IMR-90 (cell line): Measurements from ENCODE around the gene CAMK2B. TPM values are rescaled to one million over a fixed set of nuclear protein-coding genes. Genes with fewer than 3 reads are reported as not detected.

ENCODE experiments used
- ATAC-seq: fragments of 200-7000 bp; cut with Tn5 transposase; 2 replicates; pipeline ENCODE4 v1.9.1; 2020; ENCODE audit warnings: low read depth, mild to moderate bottlenecking, moderate library complexity
- BruUV-seq: library from RNA; stranded (reverse); fragments of 400-500 nt; replicated peaks from 2 replicates; lab custom pipeline; 2021; lab: Mats Ljungman, UMichigan
- CTCF ChIA-PET: fragments of 300-600 bp; formaldehyde crosslinking; extraction: SDS; loops from one replicate; lab custom pipeline; 2021; ENCODE audit warnings: antibody characterized with exemption; lab: Yijun Ruan, JAX
- POLR2A ChIA-PET: fragments of 300-600 bp; sonication (Branson Sonifier 250); formaldehyde crosslinking; loops from one replicate; lab custom pipeline; 2022; ENCODE audit warnings: antibody characterized with exemption; ENCODE audit not compliant: unreplicated experiment; lab: Charles Lee
- DNase-seq: peaks from one replicate; pipeline ENCODE4 v3.0.0; 2013
- H2AFZ ChIP-seq: replicated peaks from 2 replicates; pipeline ENCODE3; 2013; ENCODE audit warnings: low read length, mild to moderate bottlenecking; ENCODE audit not compliant: poor library complexity
- H2AK5ac ChIP-seq: 2 replicates; pipeline ENCODE4 v1.6.1; 2013; ENCODE audit warnings: low read depth, low read length, inconsistent platforms
- H2AK9ac ChIP-seq: replicated peaks from 2 replicates; pipeline ENCODE3; 2013; ENCODE audit warnings: mild to moderate bottlenecking, low read depth, low read length, moderate library complexity; ENCODE audit not compliant: poor library complexity
- H2BK120ac ChIP-seq: 2 replicates; pipeline ENCODE4 v1.6.1; 2013; ENCODE audit warnings: low read depth, low read length, inconsistent platforms
- H2BK15ac ChIP-seq: 3 replicates; pipeline ENCODE4 v1.6.1; 2013; ENCODE audit warnings: low read depth, low read length, inconsistent platforms
- H2BK20ac ChIP-seq: 2 replicates; pipeline ENCODE4 v1.6.1; 2013; ENCODE audit warnings: low read depth, mild to moderate bottlenecking, inconsistent platforms, low read length, moderate library complexity
- H2BK5ac ChIP-seq: 2 replicates; pipeline ENCODE4 v1.6.1; 2013; ENCODE audit warnings: mild to moderate bottlenecking, low read depth, low read length, inconsistent platforms; ENCODE audit not compliant: poor library complexity, severe bottlenecking
- H3K14ac ChIP-seq: replicated peaks from 2 replicates; pipeline ENCODE4 v1.6.1; 2013; ENCODE audit warnings: low read depth, low read length, inconsistent platforms
- H3K18ac ChIP-seq: 2 replicates; pipeline ENCODE4 v1.6.1; 2013; ENCODE audit warnings: low read depth, low read length, control low read depth
- H3K23ac ChIP-seq: 2 replicates; pipeline ENCODE4 v1.6.1; 2013; ENCODE audit warnings: low read depth, low read length, inconsistent platforms
- H3K27ac ChIP-seq: 2 replicates; pipeline ENCODE4 v1.5.1; 2013; ENCODE audit warnings: mild to moderate bottlenecking, control low read depth, low read length; ENCODE audit not compliant: insufficient read depth
- H3K27me3 ChIP-seq: 2 replicates; pipeline ENCODE4 v1.6.1; 2013; ENCODE audit warnings: low read length; ENCODE audit not compliant: control insufficient read depth, insufficient read depth
- H3K36me3 ChIP-seq: 2 replicates; pipeline ENCODE4 v1.6.1; 2013; ENCODE audit warnings: low read length, mixed read lengths; ENCODE audit not compliant: control insufficient read depth, insufficient read depth
- H3K4ac ChIP-seq: 2 replicates; pipeline ENCODE4 v1.6.1; 2013; ENCODE audit warnings: low read depth, low read length, inconsistent platforms
- H3K4me1 ChIP-seq: 2 replicates; pipeline ENCODE4 v1.6.1; 2013; ENCODE audit warnings: low read length, mixed read lengths; ENCODE audit not compliant: control insufficient read depth, insufficient read depth
- H3K4me2 ChIP-seq: 2 replicates; pipeline ENCODE4 v1.6.1; 2013; ENCODE audit warnings: low read depth, mild to moderate bottlenecking, control low read depth, low read length, moderate library complexity
- H3K4me3 ChIP-seq: 2 replicates; pipeline ENCODE4 v1.5.1; 2013; ENCODE audit warnings: low read depth, mild to moderate bottlenecking, control low read depth, low read length, moderate library complexity; ENCODE audit not compliant: insufficient read depth
- H3K56ac ChIP-seq: 2 replicates; pipeline ENCODE4 v1.6.1; 2013; ENCODE audit warnings: low read length, inconsistent platforms; ENCODE audit not compliant: insufficient read depth; ENCODE audit errors: extremely low read depth
- H3K79me1 ChIP-seq, 2 experiments: 2 replicates each; pipeline ENCODE4 v1.6.1; 2013; ENCODE audit warnings: low read length in 2 of 2, inconsistent platforms in 1 of 2, low read depth in 1 of 2
- H3K9ac ChIP-seq: 2 replicates; pipeline ENCODE4 v1.6.1; 2013; ENCODE audit warnings: low read depth, low read length, control low read depth
- H3K9me1 ChIP-seq: 2 replicates; pipeline ENCODE4 v1.6.1; 2013; ENCODE audit warnings: low read length, inconsistent platforms; ENCODE audit not compliant: insufficient read depth
- H3K9me3 ChIP-seq: 2 replicates; pipeline ENCODE4 v1.6.1; 2013; ENCODE audit warnings: low read length; ENCODE audit not compliant: control insufficient read depth, insufficient read depth
- H4K20me1 ChIP-seq: 2 replicates; pipeline ENCODE4 v1.6.1; 2013; ENCODE audit warnings: low read length, inconsistent platforms; ENCODE audit not compliant: insufficient read depth
- H4K5ac ChIP-seq: 2 replicates; pipeline ENCODE4 v1.6.1; 2013; ENCODE audit warnings: mild to moderate bottlenecking, low read depth, low read length, control low read depth
- H4K8ac ChIP-seq, 2 experiments: 2 replicates each; pipeline ENCODE4 v1.6.1; 2013; ENCODE audit warnings: low read depth in 2 of 2, low read length in 2 of 2, control low read depth in 1 of 2, inconsistent platforms in 1 of 2
- H4K91ac ChIP-seq: 2 replicates; pipeline ENCODE4 v1.6.1; 2013; ENCODE audit warnings: low read depth, low read length, inconsistent platforms; ENCODE audit not compliant: insufficient read depth
- FOS ChIP-seq: fragments of 150-350 bp; IDR thresholded peaks from 2 replicates; pipeline ENCODE4 v1.6.1; 2016; ENCODE audit warnings: low read depth, low read length
- MAFK ChIP-seq: IDR thresholded peaks from 2 replicates; pipeline ENCODE4 v1.6.1; 2012; ENCODE audit warnings: low read depth, low read length, improper control_type of control experiment
- MXI1 ChIP-seq: IDR thresholded peaks from 2 replicates; pipeline ENCODE4 v1.6.1; 2012; ENCODE audit warnings: low read depth, mild to moderate bottlenecking, low read length, moderate library complexity, borderline replicate concordance
- RAD21 ChIP-seq: IDR thresholded peaks from 2 replicates; pipeline ENCODE4 v1.6.1; 2012; ENCODE audit warnings: low read length, improper control_type of control experiment
- WGBS, 2 experiments: methylation state at CpG; one replicate each; pipeline versions ENCODE4 v1.1.5 to v1.1.7; 2013; ENCODE audit warnings: missing lambda C conversion rate in 2 of 2; ENCODE audit not compliant: insufficient read length in 1 of 2; ENCODE audit errors: extremely low coverage in 2 of 2; 5-methylcytosine and 5-hydroxymethylcytosine counted together
- dilution Hi-C: fragments of 300-500 bp; cut with HindIII; formaldehyde crosslinking; loops from one replicate; pipeline ENCODE4 v1.14.3; 2018; ENCODE audit warnings: low sequenced_read_pairs; ENCODE audit not compliant: unreplicated experiment
- in situ Hi-C: fragments of 300-500 bp; cut with MboI; formaldehyde crosslinking; loops from 3 replicates; pipeline ENCODE4 v1.14.3; 2019; ENCODE audit warnings: low sequenced_read_pairs, inconsistent platforms, mixed read lengths
- intact Hi-C: fragments of 100-400 bp; cut with micrococcal nuclease; formaldehyde crosslinking; loops from 2 replicates; pipeline ENCODE4 v1.10.0; 2022
- polyA plus RNA-seq, 3 experiments: library from polyadenylated mRNA; depleted of rRNA; stranded (reverse); fragments of >200 nt; gene quantifications; 2 replicates each; pipeline ENCODE4 v1.2.3, GENCODE V29; 2012; ENCODE audit warnings: low replicate concordance in 1 of 3
- total RNA-seq: library from RNA; depleted of rRNA; stranded (reverse); fragments of >200 nt; gene quantifications from 2 replicates; pipeline ENCODE4 v1.2.3, GENCODE V29; 2012

Gene CAMK2B
- total and polyA plus RNA-seq, 2 of the 4 experiments (the other 2 are of a cell fraction), result 0.18 to 0.36 TPM

GRCh38 chr7:44313621-44314031 lies 11.8 kb downstream of the CAMK2B start:
- BruUV-seq, result no TSS peak
- Histone ChIP-seq H3K23ac (no peak overlapping the region), H3K27me3 (peaks cover 15% of the 10 kb centered on the region), H2AK5ac (no peak overlapping the region), H2BK120ac (no peak overlapping the region), H4K20me1 (no peaks in the 10 kb centered on the region), H3K4ac (no peak overlapping the region), H3K79me1 (no peaks in the 10 kb centered on the region), H3K9ac (no peak overlapping the region), H4K91ac (no peak overlapping the region), H2BK15ac (no peak overlapping the region), H3K4me3 (no peak overlapping the region), H2BK20ac (no peak overlapping the region), H4K8ac (no peak overlapping the region), H3K14ac (no peak overlapping the region), H3K9me3 (peaks cover 7% of the 10 kb centered on the region; the same call in 1 of the 2 replicates), H3K4me2 (no peak overlapping the region), H4K5ac (no peak overlapping the region), H3K56ac (no peak overlapping the region), H3K18ac (no peak overlapping the region), H3K27ac (no peak overlapping the region), H3K4me1 (no peaks in the 10 kb centered on the region), H3K36me3 (no peaks in the 10 kb centered on the region), H2BK5ac (no peak overlapping the region), H2AK9ac (no peak overlapping the region), H2AFZ (no peak overlapping the region), H3K9me1 (no peaks in the 10 kb centered on the region)
- dilution Hi-C loops (no loop called here), intact Hi-C loops (no loop called here), in situ Hi-C loops (no loop called here)
- ChIA-PET CTCF (no interaction called here), POLR2A (no interaction called here)
- TF ChIP-seq RAD21 (no peak), MXI1 (no peak), MAFK (no peak), FOS (no peak)
- 85% methylated on average over 2 of the region's 7 CpGs; no CpG with 5 or more reads in 1 of the 2 experiments for WGBS, 2 experiments
- ATAC-seq, result no peak
- DNase-seq, result no peak
